Measurements from ENCODE around the gene HS3ST2. TPM values are rescaled to one million over a fixed set of nuclear protein-coding genes. Genes with fewer than 3 reads are reported as not detected.
A peak's percentile ranks its signal among the peaks of the same experiment; 100 is the strongest.
"Not testable (repeated sequence)": the region's sequence is repeated elsewhere in the genome, so short reads cannot be mapped to it uniquely, and the experiment has no call there.

HS3ST2 gene
- total RNA-seq, 2 experiments from 2014 or later, result not detected

GRCh38 chr16:22882981-22883380 lies 69.0 kb downstream of the HS3ST2 start:
- Mint-ChIP-seq H3K4me1 (no peaks in the 10 kb centered on the region), H3K27ac (no peak overlapping the region), H3K9me3 (no peaks in the 10 kb centered on the region), H3K36me3 (no peaks in the 10 kb centered on the region), H3K4me3 (no peak overlapping the region), H3K27me3 (peaks cover 26% of the 10 kb centered on the region)
- DNase-seq, result no peak

- Mint-ChIP-seq H3K27ac (no peak overlapping the region), H3K4me1 (no peaks in the 10 kb centered on the region), H3K27me3 (peaks cover 24% of the 10 kb centered on the region), H3K4me3 (no peak overlapping the region), H3K36me3 (no peaks in the 10 kb centered on the region), H3K9me3 (no peaks in the 10 kb centered on the region)
- no peak for DNase-seq
Measured at GRCh38 chr16:22885951-22886350, 72.0 kb downstream of the HS3ST2 start.

- Mint-ChIP-seq H3K4me1 (no peaks in the 10 kb centered on the region), H3K27me3 (peaks cover 24% of the 10 kb centered on the region), H3K4me3 (no peak overlapping the region), H3K9me3 (no peaks in the 10 kb centered on the region), H3K27ac (no peak overlapping the region), H3K36me3 (no peaks in the 10 kb centered on the region)
- DNase-seq, result no peak
Measured at GRCh38 chr16:22886927-22887326, 73.0 kb downstream of the HS3ST2 start.

- H3K4me1 Mint-ChIP-seq, result no peaks in the 10 kb centered on the region
- no peaks in the 10 kb centered on the region for H3K9me3 Mint-ChIP-seq
- no peak overlapping the region for H3K4me3 Mint-ChIP-seq
- H3K36me3 Mint-ChIP-seq, result no peaks in the 10 kb centered on the region
- H3K27ac Mint-ChIP-seq, result no peak overlapping the region
- peaks cover 24% of the 10 kb centered on the region for H3K27me3 Mint-ChIP-seq
- no peak for DNase-seq
Measured at GRCh38 chr16:22887445-22887844, 73.5 kb downstream of the HS3ST2 start.

- H3K9me3 Mint-ChIP-seq, result no peaks in the 10 kb centered on the region
- DNase-seq, result no peak
- H3K4me3 Mint-ChIP-seq, result no peak overlapping the region
- no peak overlapping the region for H3K27ac Mint-ChIP-seq
- H3K4me1 Mint-ChIP-seq, result no peaks in the 10 kb centered on the region
- H3K27me3 Mint-ChIP-seq, result peaks cover 19% of the 10 kb centered on the region
- no peaks in the 10 kb centered on the region for H3K36me3 Mint-ChIP-seq
Measured at GRCh38 chr16:22888791-22889190, 74.8 kb downstream of the HS3ST2 start.

GRCh38 chr16:22890976-22891375 lies 77.0 kb downstream of the HS3ST2 start:
- no peak overlapping the region for H3K4me3 Mint-ChIP-seq
- H3K36me3 Mint-ChIP-seq, result no peaks in the 10 kb centered on the region
- no peak overlapping the region for H3K27ac Mint-ChIP-seq
- H3K4me1 Mint-ChIP-seq, result no peaks in the 10 kb centered on the region
- no peaks in the 10 kb centered on the region for H3K9me3 Mint-ChIP-seq
- no peak for DNase-seq
- peaks cover 20% of the 10 kb centered on the region for H3K27me3 Mint-ChIP-seq

- no peaks in the 10 kb centered on the region for H3K36me3 Mint-ChIP-seq
- no peaks in the 10 kb centered on the region for H3K4me1 Mint-ChIP-seq
- H3K27me3 Mint-ChIP-seq, result peaks cover 27% of the 10 kb centered on the region
- no peak overlapping the region for H3K27ac Mint-ChIP-seq
- H3K9me3 Mint-ChIP-seq, result no peaks in the 10 kb centered on the region
- H3K4me3 Mint-ChIP-seq, result no peak overlapping the region
- DNase-seq, result no peak
Measured at GRCh38 chr16:22897184-22897583, 83.2 kb downstream of the HS3ST2 start.

- no peak overlapping the region for H3K4me3 Mint-ChIP-seq
- H3K4me1 Mint-ChIP-seq, result no peaks in the 10 kb centered on the region
- peaks cover 32% of the 10 kb centered on the region for H3K27me3 Mint-ChIP-seq
- no peaks in the 10 kb centered on the region for H3K36me3 Mint-ChIP-seq
- no peak for DNase-seq
- H3K27ac Mint-ChIP-seq, result no peak overlapping the region
- no peaks in the 10 kb centered on the region for H3K9me3 Mint-ChIP-seq
Measured at GRCh38 chr16:22898131-22898530, 84.2 kb downstream of the HS3ST2 start.

- DNase-seq, result peak; percentile 22
- no peaks in the 10 kb centered on the region for H3K9me3 Mint-ChIP-seq
Measured at GRCh38 chr16:22898874-22899348, 84.9 kb downstream of the HS3ST2 start.

GRCh38 chr16:22899567-22899966 lies 85.6 kb downstream of the HS3ST2 start:
- DNase-seq, H3K9me3 Mint-ChIP-seq: not testable (repeated sequence)

More at GRCh38 chr16:22898874-22899348, 84.9 kb downstream of the HS3ST2 start:
- H3K4me3 Mint-ChIP-seq, result no peak overlapping the region
- H3K36me3 Mint-ChIP-seq, result no peaks in the 10 kb centered on the region
- no peak overlapping the region for H3K27ac Mint-ChIP-seq
- H3K4me1 Mint-ChIP-seq, result no peaks in the 10 kb centered on the region
- H3K27me3 Mint-ChIP-seq, result peaks cover 32% of the 10 kb centered on the region

GRCh38 chr16:22900863-22901262 lies 86.9 kb downstream of the HS3ST2 start:
- no peak overlapping the region for H3K4me3 Mint-ChIP-seq
- H3K27ac Mint-ChIP-seq, result no peak overlapping the region
- DNase-seq, result no peak
- H3K27me3 Mint-ChIP-seq, result peaks cover 34% of the 10 kb centered on the region
- no peaks in the 10 kb centered on the region for H3K36me3 Mint-ChIP-seq
- H3K9me3 Mint-ChIP-seq, result no peaks in the 10 kb centered on the region
- H3K4me1 Mint-ChIP-seq, result no peaks in the 10 kb centered on the region

More at GRCh38 chr16:22899567-22899966, 85.6 kb downstream of the HS3ST2 start:
- not testable (repeated sequence) for H3K4me3 Mint-ChIP-seq, H3K4me1 Mint-ChIP-seq, H3K27ac Mint-ChIP-seq, H3K36me3 Mint-ChIP-seq
- peaks cover 31% of the 10 kb centered on the region for H3K27me3 Mint-ChIP-seq

GRCh38 chr16:22901563-22901962 lies 87.6 kb downstream of the HS3ST2 start:
- Mint-ChIP-seq H3K4me1 (no peaks in the 10 kb centered on the region), H3K36me3 (no peaks in the 10 kb centered on the region)
- no peak for DNase-seq

GRCh38 chr16:22903716-22904115 lies 89.8 kb downstream of the HS3ST2 start:
- DNase-seq, result no peak
- H3K27ac Mint-ChIP-seq, result no peak overlapping the region
- H3K36me3 Mint-ChIP-seq, result no peaks in the 10 kb centered on the region
- H3K9me3 Mint-ChIP-seq, result no peaks in the 10 kb centered on the region
- H3K4me3 Mint-ChIP-seq, result no peak overlapping the region
- peaks cover 32% of the 10 kb centered on the region for H3K27me3 Mint-ChIP-seq
- H3K4me1 Mint-ChIP-seq, result no peaks in the 10 kb centered on the region

More at GRCh38 chr16:22901563-22901962, 87.6 kb downstream of the HS3ST2 start:
- H3K4me3 Mint-ChIP-seq, result no peak overlapping the region
- H3K27ac Mint-ChIP-seq, result no peak overlapping the region
- no peaks in the 10 kb centered on the region for H3K9me3 Mint-ChIP-seq
- peaks cover 28% of the 10 kb centered on the region for H3K27me3 Mint-ChIP-seq

GRCh38 chr16:22912654-22913053 lies 98.7 kb downstream of the HS3ST2 start:
- Mint-ChIP-seq H3K27me3 (peaks cover 5% of the 10 kb centered on the region), H3K4me3 (no peak overlapping the region), H3K36me3 (no peaks in the 10 kb centered on the region), H3K27ac (no peak overlapping the region), H3K4me1 (no peaks in the 10 kb centered on the region), H3K9me3 (no peaks in the 10 kb centered on the region)
- no peak for DNase-seq

GRCh38 chr16:22915003-22915402 lies 101.0 kb downstream of the HS3ST2 start:
- DNase-seq, result no peak
- Mint-ChIP-seq H3K27me3 (peaks cover 25% of the 10 kb centered on the region), H3K27ac (no peak overlapping the region), H3K9me3 (no peaks in the 10 kb centered on the region), H3K36me3 (no peaks in the 10 kb centered on the region), H3K4me3 (no peak overlapping the region), H3K4me1 (no peaks in the 10 kb centered on the region)

GRCh38 chr16:22923491-22923890 lies 109.5 kb downstream of the HS3ST2 start:
- no peaks in the 10 kb centered on the region for H3K9me3 Mint-ChIP-seq
- H3K27me3 Mint-ChIP-seq, result peaks cover 33% of the 10 kb centered on the region
- no peak overlapping the region for H3K27ac Mint-ChIP-seq
- DNase-seq, result no peak
- no peaks in the 10 kb centered on the region for H3K4me1 Mint-ChIP-seq
- H3K4me3 Mint-ChIP-seq, result no peak overlapping the region
- H3K36me3 Mint-ChIP-seq, result no peaks in the 10 kb centered on the region

All from activated naive CD8-positive, alpha-beta T cell treated with anti-CD3 and anti-CD28 coated beads for 36 hours (primary cell).